Hematopoietic multipotent progenitor cell (in vitro differentiated cells): ENCODE results near the gene PF4V1. TPM values are rescaled to one million over a fixed set of nuclear protein-coding genes. Genes with fewer than 3 reads are reported as not detected.
A peak's percentile ranks its signal among the peaks of the same experiment; 100 is the strongest.

ENCODE experiments used
- DNase-seq, 3 donors: peaks; one replicate each; pipeline ENCODE4 v3.0.0-alpha.2; 2011 to 2015; ENCODE audit warnings: low read depth in 2 of 3, low spot score in 2 of 3
- total RNA-seq: library from RNA; depleted of rRNA; stranded (reverse); fragments of >200 nt; gene quantifications from one replicate; pipeline ENCODE4 v1.2.3, GENCODE V29; 2012

The PF4V1 gene
- total RNA-seq, 1 donor: 1.1 TPM

DNA sequence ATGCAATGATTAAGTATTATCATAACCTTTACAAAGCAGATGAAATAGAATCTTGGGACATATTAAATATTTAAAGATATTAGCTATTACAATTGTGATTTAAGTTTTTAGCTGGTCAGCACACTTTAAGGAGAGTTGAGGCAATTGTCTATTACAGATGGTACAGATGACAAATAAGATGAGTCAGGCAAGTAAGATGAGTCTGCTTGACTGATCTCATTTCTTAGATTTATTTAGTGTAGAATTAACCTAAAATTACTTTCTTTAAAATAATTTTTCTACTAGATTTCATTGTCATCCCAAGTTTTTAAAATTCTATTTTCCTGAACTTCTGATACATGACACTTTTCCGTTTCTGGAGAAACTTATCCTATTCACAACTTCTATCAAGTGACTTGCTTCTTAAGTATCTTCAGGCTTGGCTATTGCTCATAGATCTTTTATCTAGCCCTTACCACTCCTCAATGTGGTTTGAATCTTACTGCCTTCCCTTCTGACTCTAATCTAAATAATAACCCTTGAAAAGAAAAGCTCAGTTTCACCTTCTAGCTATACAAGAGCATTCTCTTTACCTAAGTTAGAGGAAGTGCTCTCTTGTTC is 49.0 kb downstream of the PF4V1 start:
- peak in 1 of 3 donors; percentile 8 for DNase-seq

DNA sequence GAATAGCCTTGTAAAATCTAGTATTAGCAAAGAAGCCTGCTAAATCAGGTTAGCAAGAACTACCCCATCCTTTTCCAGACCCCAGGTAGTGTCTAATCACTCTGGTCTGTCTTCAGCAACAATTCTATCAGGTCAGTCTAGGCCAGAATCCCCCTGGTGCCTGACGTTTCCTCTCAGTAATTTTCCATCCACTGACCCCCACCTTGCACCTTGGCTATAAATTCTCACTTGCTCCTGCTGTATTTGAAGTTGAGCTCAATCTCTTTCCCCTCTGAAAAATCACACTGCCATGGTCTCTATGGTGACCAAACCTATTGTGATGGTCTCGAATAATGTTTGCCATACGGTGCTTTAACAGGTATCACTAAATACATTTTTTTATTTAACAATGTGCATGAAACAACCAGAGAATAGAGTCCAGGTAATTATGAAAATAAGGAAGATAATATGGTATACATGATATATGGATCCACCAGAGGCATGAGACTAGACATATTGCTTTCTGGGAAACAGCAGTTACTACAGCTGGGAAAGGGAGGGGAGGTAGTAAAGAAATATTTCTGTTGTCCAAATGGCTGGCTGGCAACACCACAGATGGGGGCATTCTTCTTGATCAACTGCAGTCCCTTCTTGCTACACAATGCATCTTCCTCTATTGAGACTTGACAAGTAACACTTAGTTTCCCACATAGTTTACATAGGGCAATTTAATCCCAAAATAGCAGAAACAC is 49.9 kb downstream of the PF4V1 start:
- DNase-seq: no peak

Other genes starting within 250 kb of the PF4V1 start
- gene RASSF6, start 232.9 kb upstream of the PF4V1 start, total RNA-seq: 1.3 TPM
- gene CXCL8, start 112.7 kb upstream of the PF4V1 start, total RNA-seq: 16.4 TPM
- under 0.01 TPM for gene CXCL6, start 16.6 kb upstream of the PF4V1 start, total RNA-seq
- gene CXCL1, start 16.1 kb downstream of the PF4V1 start, total RNA-seq: 0.27 TPM
- gene PF4, start 128.7 kb downstream of the PF4V1 start, total RNA-seq: 10.5 TPM
- 17.8 TPM for gene PPBP, start 134.9 kb downstream of the PF4V1 start, total RNA-seq
- gene CXCL5, start 145.4 kb downstream of the PF4V1 start, total RNA-seq: not detected
- gene CXCL3, start 185.4 kb downstream of the PF4V1 start, total RNA-seq: 5.7 TPM
- gene CXCL2, start 245.9 kb downstream of the PF4V1 start, total RNA-seq: 34.7 TPM